SU-DHL-6 (cell line): ENCODE measurements around the gene NINL.

Experiments
- H2AFZ ChIP-seq: fragments of 200-600 bp; sonication (generic); 2 replicates; pipeline ENCODE4 v1.6.1; 2014; ENCODE audit warnings: low read depth, mild to moderate bottlenecking, moderate library complexity, mixed read lengths, antibody characterized with exemption, low read length; ENCODE audit not compliant: severe bottlenecking
- H3F3A ChIP-seq: fragments of 200-600 bp; shearing (Covaris generic); 2 replicates; pipeline ENCODE4 v1.6.0; 2016; ENCODE audit warnings: antibody characterized with exemption, mild to moderate bottlenecking; ENCODE audit not compliant: insufficient read depth
- H3K27ac ChIP-seq: fragments of 200-600 bp; sonication (generic); 2 replicates; pipeline ENCODE4 v1.5.1; 2016; ENCODE audit warnings: low read depth, mild to moderate bottlenecking, low read length, moderate library complexity, mixed read lengths
- H3K27me3 ChIP-seq: fragments of 200-600 bp; sonication (generic), shearing (Covaris generic); 2 replicates; pipeline ENCODE4 v1.6.0; 2014; ENCODE audit warnings: mild to moderate bottlenecking, low read length
- H3K36me3 ChIP-seq: fragments of 200-600 bp; sonication (generic); 2 replicates; pipeline ENCODE4 v1.6.1; 2014; ENCODE audit warnings: mild to moderate bottlenecking, low read length, mixed read lengths
- H3K4me2 ChIP-seq: fragments of 300-600, 200-600 bp; shearing (Covaris generic), sonication (generic); 2 replicates; pipeline ENCODE4 v1.6.0; 2014; ENCODE audit warnings: low read length, low read depth, mild to moderate bottlenecking; ENCODE audit not compliant: poor library complexity, severe bottlenecking
- H3K4me3 ChIP-seq: fragments of 200-600 bp; sonication (generic); 2 replicates; pipeline ENCODE4 v1.5.1; 2014; ENCODE audit warnings: antibody characterized with exemption, low read length, mild to moderate bottlenecking, mixed read lengths; ENCODE audit not compliant: insufficient read depth, poor library complexity, severe bottlenecking
- H3K79me2 ChIP-seq: fragments of 200-600 bp; sonication (generic); 2 replicates; pipeline ENCODE4 v1.6.1; 2014; ENCODE audit warnings: mild to moderate bottlenecking, low read length, moderate library complexity; ENCODE audit not compliant: insufficient read depth
- H3K9ac ChIP-seq: fragments of 200-600 bp; sonication (generic); 2 replicates; pipeline ENCODE4 v1.7.0; 2014; ENCODE audit warnings: mild to moderate bottlenecking, low read length
- H3K9me2 ChIP-seq: fragments of 200-600 bp; sonication (generic); replicated peaks from 2 replicates; pipeline ENCODE4 v1.6.1; 2014; ENCODE audit warnings: low read length; ENCODE audit not compliant: insufficient read depth
- H3K9me3 ChIP-seq: fragments of 200-600 bp; sonication (generic); 2 replicates; pipeline ENCODE4 v1.6.1; 2014; ENCODE audit warnings: low read length, mixed read lengths; ENCODE audit not compliant: insufficient read depth
- H4K20me1 ChIP-seq: fragments of 200-600 bp; sonication (generic); 2 replicates; pipeline ENCODE4 v1.6.1; 2014; ENCODE audit warnings: low read depth, mild to moderate bottlenecking, antibody characterized with exemption, low read length, moderate library complexity, mixed read lengths
- CTCF ChIP-seq: fragments of 200-600 bp; sonication (generic); IDR thresholded peaks from one replicate; pipeline ENCODE4 v1.5.1; 2017; ENCODE audit warnings: antibody characterized with exemption, mild to moderate bottlenecking, low read length, moderate library complexity; ENCODE audit not compliant: insufficient read depth, poor library complexity, severe bottlenecking
- EZH2phosphoT487 ChIP-seq: fragments of 200-600 bp; sonication (generic), shearing (Covaris generic); conservative IDR thresholded peaks from 2 replicates; pipeline ENCODE4 v1.6.1; 2018; ENCODE audit warnings: mild to moderate bottlenecking, antibody characterized with exemption, low read length, moderate library complexity, mixed read lengths

Gene NINL

GRCh38 chr20:25466846-25467245 lies 118.5 kb downstream of the NINL start:
- no peak for TF ChIP-seq EZH2phosphoT487
- TF ChIP-seq CTCF, result no peak
- Histone ChIP-seq H3K79me2 (no peaks in the 10 kb centered on the region), H2AFZ (no peak overlapping the region), H3K27me3 (no peaks in the 10 kb centered on the region), H3K9ac (no peak overlapping the region), H3K4me2 (no peak overlapping the region), H3F3A (no peaks in the 10 kb centered on the region), H3K27ac (no peak overlapping the region), H3K36me3 (no peaks in the 10 kb centered on the region), H3K9me2 (no peaks in the 10 kb centered on the region), H3K4me3 (no peak overlapping the region), H4K20me1 (no peaks in the 10 kb centered on the region), H3K9me3 (no peaks in the 10 kb centered on the region)

DNA sequence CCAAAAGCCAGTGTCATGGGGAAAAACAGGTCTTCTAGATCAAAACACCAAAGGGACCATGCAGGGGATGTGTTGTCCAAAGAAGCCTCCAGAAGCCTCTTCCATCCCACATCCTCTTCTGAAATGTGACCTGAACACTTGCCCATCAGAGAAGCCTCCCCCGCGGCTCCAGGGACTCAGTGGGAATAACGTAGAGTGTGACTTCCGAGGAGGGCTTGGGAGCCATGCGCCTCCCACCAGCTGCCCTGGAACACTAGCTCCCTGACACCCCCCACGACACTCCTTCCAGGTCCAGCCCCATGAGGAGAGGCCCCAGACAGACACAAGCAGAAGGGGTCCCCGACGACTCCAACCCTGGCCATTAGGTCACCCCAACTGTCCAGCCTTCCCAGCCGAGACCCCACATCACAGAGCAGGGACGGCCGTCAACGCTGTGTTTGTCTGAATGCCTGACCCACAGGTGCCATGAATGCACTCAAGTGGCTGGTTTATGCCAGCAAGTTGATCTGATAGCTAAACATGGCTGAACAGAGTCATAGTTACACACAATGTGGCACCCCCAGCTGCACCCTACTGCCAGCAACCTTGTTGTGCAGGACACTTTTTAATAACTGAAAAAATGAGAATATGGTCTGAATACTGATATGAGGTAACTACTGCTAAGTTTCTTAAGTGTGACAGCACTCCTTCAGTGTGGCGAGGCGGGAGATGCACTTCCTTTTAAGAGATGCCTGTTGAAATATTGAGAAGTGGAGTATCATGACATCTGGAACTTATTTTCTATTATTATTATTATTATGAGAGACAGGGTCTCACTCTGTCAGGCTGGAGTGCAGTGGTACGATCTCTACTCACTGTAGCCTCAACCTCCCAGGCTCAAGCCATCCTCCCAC lies 119.8 kb downstream of the NINL start:
- H3K4me2 ChIP-seq, result no peak overlapping the region
- no peaks in the 10 kb centered on the region for H3K79me2 ChIP-seq
- no peak overlapping the region for H3K4me3 ChIP-seq
- H3K36me3 ChIP-seq, result no peaks in the 10 kb centered on the region
- no peak overlapping the region for H3K27ac ChIP-seq
- H3K9me3 ChIP-seq, result no peaks in the 10 kb centered on the region
- TF ChIP-seq CTCF (no peak), EZH2phosphoT487 (no peak)
- no peak overlapping the region for H2AFZ ChIP-seq
- H3F3A ChIP-seq, result no peaks in the 10 kb centered on the region
- H3K9me2 ChIP-seq, result no peaks in the 10 kb centered on the region
- H3K9ac ChIP-seq, result no peak overlapping the region
- no peaks in the 10 kb centered on the region for H3K27me3 ChIP-seq
- no peaks in the 10 kb centered on the region for H4K20me1 ChIP-seq

DNA sequence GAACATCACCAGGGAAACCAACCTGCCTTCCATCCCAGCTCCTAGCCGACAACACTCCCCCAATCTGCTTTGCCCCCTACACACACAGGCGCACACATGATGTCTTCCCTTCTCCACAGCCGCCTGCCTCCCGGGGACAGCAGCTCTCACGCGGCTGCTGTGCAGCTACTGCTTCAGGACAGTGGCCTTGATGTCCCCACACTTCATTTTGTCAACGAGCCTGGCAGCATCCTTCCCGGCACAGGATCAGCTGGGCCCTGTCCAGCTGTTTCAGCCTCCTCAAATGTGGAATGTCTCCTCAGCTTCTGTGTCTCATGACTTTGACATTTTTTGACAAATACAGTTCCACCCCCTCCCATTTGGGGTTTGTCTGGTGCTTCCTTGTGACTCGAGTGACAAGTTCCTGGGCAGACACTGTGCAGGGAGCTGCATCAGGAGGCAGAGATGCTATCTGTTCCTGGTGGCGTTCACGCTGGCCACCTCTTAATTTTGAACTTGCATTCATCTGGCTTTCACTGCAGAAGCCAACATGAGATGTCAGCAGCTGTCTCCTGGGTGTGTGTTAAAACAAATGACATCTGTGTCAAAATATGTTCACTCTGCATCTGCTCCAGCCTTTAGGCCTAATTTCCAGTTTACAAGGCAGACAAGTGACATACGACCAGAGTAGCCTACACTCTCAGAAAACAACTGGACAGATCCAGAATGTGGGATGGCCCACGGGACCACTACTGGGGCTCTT lies 120.7 kb downstream of the NINL start:
- Histone ChIP-seq H3K9me2 (no peaks in the 10 kb centered on the region), H3K79me2 (no peaks in the 10 kb centered on the region), H3K4me3 (no peak overlapping the region), H3K36me3 (no peaks in the 10 kb centered on the region), H3K27me3 (no peaks in the 10 kb centered on the region), H3K9me3 (no peaks in the 10 kb centered on the region), H3F3A (no peaks in the 10 kb centered on the region), H3K9ac (no peak overlapping the region), H3K27ac (no peak overlapping the region), H4K20me1 (no peaks in the 10 kb centered on the region), H2AFZ (no peak overlapping the region), H3K4me2 (no peak overlapping the region)
- TF ChIP-seq EZH2phosphoT487, result no peak
- TF ChIP-seq CTCF, result no peak
